Myocyte (in vitro differentiated cells): Measurements from ENCODE around the gene C5. TPM values are rescaled to one million over a fixed set of nuclear protein-coding genes. Genes with fewer than 3 reads are reported as not detected.
"Not testable (repeated sequence)": the region's sequence is repeated elsewhere in the genome, so short reads cannot be mapped to it uniquely, and the experiment has no call there.

Source experiments
- DNase-seq: peaks from one replicate; pipeline ENCODE4 v3.0.0-alpha.2; 2012; ENCODE audit warnings: low read depth
- total RNA-seq: library from RNA; depleted of rRNA; stranded (reverse); fragments of >200 nt; gene quantifications from 2 replicates; pipeline ENCODE4 v1.2.3, GENCODE V29; 2014

Gene C5
- total RNA-seq, 1 donor from 2014 or later: 0.45 TPM

DNA sequence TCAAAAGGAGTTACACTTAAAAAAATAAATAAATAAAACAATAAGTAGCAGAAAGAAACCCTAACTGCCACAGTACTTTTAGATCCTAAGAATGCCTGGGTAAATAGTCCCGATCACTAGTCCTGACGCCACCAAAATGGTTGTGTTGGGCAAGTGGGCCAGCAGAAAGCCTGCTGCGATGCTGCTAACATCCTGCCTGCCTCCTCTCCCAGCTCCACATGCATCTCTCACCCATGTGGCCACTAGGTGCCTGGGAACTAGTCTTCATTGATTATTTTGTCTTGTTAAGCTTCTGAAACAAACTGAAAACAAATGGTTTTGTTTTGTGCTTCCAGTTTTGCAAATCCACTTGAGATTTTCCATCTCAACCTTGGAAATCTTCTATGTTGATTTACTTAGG lies 69.1 kb downstream of the C5 start:
- DNase-seq: no peak

DNA sequence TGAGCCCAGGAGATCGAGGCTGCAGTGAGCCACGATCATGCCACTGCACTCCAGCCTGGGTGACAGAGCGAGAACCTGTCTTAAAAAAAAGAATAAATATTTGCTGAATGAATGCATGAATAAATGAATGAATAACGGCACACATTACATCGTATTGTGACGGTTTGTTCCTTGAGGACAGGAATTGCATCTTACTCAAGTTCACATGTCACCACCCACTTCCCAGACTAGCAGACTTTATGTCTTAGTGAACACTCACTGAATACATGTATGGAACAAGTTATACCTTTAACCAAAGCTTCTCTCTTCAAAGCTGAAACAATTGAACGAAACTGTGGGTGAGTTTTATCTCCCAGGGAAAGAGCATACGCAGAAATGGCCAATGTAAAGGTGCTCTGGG lies 70.3 kb downstream of the C5 start:
- no peak for DNase-seq

DNA sequence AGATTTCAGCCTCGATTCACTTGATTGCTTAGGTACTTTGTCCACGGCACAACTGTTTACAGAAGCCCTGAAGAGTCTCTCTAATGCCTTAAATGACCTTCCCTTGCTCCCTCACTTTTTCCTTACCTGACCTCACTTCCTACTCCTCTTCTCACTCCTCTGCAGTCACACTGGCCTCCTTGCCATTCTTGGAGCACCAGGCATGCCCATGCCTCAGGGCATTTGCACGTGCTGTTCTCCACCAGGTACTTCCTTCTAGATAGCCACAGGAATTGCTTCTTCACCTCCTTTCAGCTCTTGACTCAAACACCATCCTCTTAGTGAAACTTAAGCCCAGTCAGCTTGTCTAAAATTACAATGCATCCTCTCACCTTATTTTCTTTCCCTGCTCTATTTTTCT lies 71.1 kb downstream of the C5 start:
- no peak for DNase-seq

DNA sequence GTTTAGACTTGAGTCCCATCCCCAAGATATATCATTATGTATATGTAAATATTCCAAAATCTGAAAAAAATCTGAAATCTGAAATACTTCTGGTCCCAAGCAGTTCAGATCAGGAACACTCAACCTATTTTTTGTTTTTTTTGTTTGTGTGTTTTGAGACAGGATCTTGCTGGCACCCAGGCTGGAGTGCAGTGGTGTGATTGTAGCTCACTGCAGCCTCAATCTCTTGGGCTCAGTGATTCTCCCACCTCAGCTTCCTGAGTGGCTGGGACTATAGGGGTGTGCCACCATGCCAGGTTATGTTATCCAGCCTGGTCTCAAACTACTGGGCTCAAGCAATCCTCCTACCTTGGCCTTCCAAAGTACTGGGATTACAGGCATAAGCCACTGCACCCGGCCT lies 72.8 kb downstream of the C5 start:
- DNase-seq: no peak

DNA sequence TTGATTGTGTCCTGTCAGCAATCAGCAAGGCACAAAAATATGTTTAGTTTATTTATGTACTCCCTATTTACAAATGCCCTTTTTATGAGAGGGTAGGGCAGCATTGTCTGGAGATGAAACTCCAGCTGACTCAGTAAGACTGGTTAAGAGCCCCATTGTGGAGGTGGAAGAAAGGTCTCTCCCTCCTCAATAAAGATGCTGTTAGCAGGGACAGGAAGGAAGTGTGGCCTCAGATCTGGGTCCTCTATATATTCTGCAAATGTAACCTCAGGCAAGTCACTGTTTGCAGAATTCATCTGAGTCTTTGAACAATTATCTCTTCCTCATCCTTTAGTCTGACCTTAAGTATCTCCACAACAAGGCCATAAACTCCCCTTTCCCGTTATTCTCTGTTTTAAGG lies 75.2 kb downstream of the C5 start:
- no peak for DNase-seq

DNA sequence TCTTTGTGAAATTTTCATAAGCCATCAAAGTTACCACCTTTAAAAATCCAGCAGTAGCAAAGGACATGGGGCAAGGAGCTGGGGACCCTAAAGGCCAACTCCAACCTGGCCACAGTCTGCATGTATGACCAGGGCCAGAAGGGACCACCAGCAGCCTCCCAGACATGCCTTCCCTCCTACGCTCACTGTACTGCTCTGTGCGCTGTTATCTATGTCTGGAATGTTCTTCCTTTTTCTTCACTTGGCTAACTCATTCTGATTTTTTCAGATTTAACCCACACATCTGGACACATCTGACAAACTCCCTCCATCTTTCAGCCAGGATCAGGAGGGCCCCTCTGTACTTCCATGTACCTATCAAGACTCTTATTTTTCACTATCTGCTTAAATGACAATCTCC lies 75.9 kb downstream of the C5 start:
- DNase-seq: no peak

DNA sequence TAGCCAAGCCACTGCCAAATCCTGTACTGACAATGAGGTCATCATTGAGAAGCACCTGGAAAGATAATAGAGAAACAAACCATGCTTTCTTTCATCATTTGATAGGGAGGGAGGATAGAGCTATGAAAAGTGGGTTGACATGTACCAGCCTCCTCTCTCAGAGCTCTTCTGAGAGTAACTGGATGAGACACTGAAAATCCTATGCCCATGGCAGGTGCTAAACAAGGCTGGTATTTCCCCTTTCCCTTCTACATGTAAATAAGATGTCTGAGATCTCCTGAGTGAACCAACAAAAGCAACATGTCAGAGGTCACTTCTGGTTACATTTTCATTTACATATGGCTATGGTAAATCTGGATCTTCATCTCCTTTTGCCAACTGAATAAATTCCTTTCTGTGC lies 78.1 kb downstream of the C5 start:
- no peak for DNase-seq

DNA sequence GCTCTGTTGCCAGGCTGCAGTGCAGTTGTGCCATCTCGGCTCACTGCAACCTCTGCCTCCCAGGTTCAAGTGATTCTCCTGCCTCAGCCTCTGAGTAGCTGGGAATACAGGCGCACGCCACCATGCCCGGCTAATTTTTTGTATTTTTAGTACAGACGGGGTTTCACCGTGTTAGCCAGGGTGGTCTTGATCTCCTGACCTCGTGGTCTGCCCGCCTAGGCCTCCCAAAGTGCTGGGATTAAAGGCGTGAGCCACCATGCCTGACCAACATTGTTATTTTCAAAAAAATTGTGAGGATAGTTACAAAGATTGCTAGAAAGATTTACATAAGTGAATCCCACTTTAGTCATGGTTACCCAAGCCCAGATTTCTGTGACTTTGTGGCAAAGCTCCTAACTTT lies 78.6 kb downstream of the C5 start:
- DNase-seq: not testable (repeated sequence)

DNA sequence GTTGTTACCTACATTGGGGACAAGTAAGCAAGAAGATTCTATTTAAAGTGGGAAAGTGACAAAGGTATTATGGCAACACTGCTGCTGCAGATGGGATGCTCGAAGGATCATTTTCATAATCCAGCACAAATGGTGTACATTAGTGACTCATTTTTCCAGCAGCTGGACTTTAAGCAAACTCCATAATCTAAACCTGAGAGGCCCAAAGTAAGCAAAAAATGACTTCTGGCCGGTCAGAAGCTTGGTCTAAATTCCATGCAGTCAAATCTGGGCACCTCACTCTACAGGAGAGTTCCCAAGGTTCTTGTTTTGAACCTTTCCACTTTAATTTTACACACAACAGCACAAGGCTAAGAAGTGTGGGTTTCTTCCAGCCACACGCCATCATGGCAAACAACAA lies 79.8 kb downstream of the C5 start:
- DNase-seq: no peak

DNA sequence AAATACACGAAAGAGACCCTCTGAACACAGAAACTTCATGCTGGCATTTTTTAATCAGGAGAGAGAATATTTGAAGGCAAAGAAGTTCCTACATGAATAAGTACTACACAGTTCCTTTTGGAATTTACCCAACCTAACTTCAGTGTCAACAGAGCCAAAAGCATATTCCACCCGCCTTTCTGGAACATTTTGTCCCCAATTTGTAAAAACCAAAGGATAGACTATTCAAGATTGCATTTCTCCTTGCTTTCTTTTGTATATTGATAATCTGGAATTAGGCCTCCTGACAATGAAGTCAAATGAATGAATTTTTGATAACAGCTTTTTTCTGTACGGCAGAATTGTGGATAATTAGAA lies 84.1 kb downstream of the C5 start:
- no peak for DNase-seq

DNA sequence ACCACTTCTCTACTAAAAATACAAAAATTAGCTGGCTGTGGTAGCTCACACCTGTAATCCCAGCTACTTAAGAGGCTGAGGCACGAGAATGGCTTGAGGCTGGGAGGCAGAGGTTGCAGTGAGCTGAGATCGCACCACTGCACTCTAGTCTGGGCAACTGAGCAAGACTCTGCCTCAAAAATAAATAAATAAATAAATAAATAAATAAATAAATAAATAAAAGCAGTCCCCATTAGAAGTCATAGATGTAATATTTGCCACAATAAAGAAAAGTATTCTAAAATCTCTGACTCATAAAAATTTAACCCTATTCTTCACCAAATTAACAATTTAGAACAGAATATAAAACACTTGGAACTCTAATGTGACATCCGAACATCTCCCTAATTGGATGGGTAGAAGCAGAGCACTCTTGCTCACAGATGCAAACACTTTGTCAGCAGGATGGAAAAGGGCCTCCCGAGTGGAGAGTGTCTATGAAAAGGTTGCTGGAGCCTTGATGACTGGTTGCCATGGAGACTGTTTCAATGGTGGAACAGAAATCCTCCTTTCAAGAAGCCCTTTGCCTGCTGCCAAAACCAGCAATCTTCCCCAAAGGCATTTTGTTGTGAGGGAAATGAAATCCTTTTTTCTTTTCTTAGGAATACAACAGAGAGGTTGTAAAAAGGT lies 84.6 kb downstream of the C5 start:
- peak; percentile 5 for DNase-seq

DNA sequence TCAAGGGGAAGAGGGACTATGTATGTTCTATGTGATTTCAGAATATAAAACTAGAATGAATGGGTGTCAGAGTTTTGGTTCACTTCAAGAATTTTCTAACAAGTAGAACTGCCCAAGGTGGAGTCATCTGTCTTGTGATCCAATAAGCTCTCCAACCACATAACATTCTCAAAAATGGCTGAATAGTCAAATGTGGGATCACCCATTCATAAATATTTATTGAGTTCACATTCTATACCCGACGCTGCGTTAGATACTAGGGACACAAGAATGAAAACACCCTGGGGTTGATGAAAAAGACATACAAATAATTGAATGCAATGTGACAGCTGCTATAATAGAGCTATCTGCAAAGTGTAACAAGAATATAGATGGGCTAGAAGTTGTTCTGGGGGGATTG lies 88.1 kb downstream of the C5 start:
- DNase-seq: no peak

DNA sequence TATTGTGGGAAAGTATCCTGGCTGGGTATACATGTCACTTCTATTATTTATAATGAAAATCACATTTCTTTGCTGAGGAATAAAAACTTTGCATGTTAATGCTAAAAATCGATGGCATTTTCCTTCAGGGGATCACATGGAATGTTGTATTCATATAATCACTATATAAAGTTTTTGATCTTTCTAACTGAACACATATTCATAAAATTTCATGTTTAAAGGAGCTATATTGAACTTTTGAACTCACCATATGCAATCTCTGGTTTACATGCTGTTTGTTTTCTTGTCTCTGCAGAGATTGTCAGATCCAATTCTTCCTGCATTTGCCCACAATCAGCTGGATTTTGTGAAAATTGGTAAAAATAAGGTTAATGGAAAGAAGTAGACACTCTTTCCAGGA lies 90.1 kb downstream of the C5 start:
- DNase-seq: no peak

DNA sequence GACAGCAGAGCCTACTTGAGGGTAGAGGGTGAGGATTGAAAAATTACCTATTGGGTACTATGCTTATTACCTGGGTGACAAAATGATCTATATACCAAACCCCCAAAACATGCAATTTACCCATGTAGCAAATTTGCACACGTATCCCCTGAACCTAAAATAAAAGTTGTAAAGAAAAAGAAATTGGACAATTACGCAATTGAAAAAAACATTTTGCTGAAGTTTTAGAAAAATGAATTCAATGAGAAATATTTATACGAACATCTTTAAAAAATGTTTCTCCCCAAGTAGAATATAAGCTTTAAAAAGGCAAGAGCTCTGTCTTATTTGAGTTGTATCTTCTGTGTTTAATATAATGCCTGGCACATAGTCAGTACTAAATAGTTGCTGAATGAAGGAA lies 93.2 kb downstream of the C5 start:
- DNase-seq: no peak

DNA sequence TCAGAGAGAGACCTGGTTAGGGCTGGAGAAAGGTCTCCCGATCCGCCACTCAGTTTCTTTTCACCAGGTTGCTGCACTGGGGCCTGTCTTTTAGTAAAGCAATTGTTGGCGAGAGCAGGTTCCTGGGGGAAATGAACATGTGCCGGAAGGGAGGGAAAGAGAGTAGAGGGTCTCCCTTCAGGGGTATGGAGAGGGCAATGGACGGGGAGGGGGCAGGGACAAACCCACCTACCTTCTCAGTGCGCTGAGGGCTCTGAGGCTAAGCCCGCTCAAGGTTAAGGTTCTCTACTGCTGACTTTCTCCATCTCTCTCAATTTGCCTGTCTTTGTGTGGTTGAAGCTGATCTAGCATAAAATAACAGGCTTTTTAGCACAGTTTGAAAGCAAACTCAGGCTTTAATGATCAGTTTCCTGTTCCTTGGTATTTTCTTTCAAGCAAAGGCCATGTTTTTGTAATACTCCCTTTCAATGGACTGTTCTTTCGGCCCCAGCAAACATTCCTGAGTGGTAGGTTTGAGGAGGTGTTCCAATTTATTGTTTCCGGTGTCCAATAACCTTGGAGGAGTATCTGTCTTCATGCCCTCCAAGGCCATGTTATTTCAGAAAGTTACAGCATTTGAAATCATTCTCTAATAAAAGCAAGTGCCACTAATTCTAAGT lies 98.0 kb downstream of the C5 start:
- DNase-seq: no peak

DNA sequence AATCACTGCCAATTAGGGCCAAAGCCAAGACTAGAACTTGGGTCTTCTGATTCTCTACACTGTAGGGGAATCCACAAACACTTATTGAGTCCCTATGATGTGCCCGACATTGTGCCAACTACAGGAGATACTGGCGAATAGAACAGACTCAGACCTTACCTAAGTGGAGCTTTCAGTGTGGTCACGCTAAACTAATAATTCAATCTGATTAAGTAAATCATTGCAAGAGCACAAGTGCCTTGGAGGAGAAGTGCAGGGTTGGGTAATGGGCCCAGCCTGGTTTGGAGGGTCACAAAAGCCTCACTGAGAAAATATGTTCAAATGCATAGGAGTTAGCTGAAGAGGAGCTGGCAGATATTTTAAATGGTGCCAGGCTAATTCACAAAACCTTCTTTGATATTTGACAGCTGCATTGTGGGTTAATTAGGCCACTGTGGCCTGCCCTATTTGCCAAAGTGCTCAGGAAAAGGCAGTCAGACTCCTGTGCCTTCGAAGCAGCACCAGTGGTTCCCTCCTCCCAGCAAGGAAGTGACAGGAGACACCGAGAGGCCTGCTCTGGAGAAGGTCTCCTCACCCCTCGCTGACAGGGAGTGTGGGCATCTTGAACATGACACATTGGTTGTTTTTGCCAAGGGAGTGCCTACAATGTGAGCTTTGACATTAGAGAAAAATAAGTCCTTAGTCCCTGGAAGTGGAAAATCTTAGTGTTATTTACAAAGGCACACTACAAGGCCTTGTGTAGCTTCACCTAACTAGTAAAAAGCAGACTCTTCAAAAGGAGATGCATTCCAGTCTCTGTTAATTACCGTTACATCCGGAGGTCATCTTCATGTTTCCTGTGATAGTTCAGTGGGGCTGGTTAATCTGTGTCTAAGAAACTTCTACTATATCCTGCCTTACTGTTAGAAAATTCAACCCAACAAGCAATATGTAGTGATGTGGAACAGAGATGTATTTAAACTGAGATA lies 99.4 kb downstream of the C5 start:
- peak; percentile 59 for DNase-seq

DNA sequence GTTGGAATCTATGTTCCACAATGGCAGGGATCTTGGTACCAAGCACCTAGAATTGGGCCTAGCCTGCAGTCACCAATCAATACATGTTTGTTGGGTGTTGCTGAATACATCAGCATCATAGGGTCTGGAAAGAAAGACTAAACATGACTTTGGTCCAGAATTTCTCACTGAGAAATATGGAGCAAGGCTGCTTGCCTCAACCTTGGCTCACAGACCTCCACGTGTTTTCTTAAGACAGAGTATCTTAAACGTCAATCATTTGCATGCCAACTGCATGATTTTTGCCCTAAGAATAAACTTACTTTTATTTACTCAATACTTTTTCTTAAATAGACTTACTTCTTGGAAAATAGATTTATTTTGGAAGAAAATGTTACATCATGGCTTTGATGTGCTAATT lies 100.8 kb downstream of the C5 start:
- DNase-seq: no peak

DNA sequence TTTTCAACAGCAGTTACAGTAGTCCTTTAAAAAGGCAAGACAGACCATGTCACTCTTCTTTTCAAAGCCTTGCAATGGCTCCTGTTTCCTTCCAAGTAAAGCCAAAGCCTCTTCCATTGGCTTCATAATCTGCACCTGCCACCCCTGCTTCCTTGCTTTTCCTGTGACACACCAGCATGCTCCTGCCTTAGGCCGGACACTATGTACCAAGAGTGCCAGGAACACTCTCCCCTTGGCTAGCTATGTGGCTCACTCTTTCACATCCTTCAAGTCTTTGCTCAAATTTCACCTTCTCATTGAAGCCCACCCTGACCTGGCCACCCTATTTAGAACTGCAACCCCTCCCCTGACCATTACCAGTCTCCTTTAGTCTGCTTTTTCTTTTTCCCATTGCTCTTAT lies 101.3 kb downstream of the C5 start:
- DNase-seq: no peak

DNA sequence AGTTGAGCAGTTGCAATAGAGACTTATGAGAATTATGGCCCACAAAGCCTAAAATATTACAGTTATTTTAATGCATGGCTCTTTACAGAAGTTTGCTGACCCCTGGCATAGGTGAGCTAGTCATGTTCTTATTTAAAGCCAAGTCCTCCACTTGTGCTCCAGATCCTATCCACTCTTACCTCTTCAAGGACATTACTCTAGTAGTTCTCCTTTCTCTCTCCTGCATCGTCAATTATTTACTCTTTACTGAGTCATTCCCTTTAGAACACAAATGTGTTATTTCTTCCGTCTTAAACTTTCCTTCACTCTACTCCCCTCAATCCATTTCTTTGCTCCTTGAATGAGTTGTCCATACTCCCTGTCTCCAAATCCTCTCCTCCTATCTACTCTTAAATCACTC lies 102.9 kb downstream of the C5 start:
- no peak for DNase-seq

DNA sequence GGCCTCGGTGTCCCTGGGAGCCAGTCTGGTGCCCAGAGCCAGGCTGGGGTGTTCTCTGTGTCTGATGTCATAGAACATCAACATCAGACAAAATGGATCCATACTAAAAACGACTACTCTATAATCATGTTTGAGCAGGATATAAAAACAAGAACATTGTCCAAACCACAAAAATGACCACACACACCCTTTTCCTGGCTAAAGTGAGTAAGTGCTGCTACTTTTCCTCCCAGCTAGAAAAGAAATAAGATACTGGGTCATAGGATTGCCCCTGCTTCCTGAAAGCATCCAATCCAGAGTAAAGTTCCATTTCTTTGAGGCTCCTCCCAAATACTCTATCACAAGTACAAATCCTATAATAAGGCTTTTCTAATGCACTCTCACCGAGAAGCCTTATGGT lies 103.8 kb downstream of the C5 start:
- no peak for DNase-seq

DNA sequence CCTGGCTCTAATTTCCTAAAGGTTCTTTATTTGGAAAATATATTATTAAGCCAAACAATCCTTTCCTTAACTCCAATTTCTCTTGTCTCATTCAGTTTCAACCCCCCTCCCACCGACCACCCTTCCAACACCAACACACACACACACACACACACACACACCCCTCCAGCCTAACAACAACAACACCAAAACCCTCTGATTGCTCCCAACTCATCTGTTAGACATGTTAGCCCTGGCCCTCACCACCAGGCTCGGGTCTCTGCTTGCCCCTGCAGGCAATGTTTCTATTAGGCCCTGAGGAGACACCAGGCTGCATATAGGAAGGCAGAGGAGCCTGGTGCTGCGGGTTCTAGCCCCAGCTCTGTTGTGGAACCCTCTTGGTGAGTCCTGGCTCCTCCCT lies 105.1 kb downstream of the C5 start:
- no peak for DNase-seq

DNA sequence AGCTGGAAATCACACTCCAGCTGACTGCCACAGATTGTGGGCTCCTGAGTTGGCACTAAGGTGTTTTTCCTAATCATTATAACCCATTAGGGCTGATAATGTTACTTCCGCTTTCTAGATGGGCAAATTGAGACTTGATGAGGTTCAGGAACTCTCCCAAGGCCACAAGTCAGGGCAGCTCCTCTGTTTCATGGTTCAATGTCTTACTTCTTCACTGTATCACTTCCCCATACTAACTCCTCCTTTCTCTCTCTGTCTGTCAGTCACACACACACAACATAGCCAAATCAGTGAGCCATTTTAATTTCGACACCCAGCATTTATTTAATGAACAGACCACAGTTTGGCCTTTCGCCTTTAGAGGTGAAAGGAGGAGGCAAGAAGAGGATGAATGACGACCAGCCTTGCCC lies 105.6 kb downstream of the C5 start:
- no peak for DNase-seq
